Astrocyte (in vitro differentiated cells and primary cell): ENCODE results near the gene GFRA1.

ENCODE experiments used
- CTCF ChIP-seq: IDR thresholded peaks from 2 replicates; pipeline ENCODE4 v1.5.1; 2011; ENCODE audit warnings: low read depth, mild to moderate bottlenecking, inconsistent platforms, low read length, moderate library complexity; ENCODE audit not compliant: insufficient read depth
- EZH2 ChIP-seq: IDR thresholded peaks from 2 replicates; pipeline ENCODE4 v1.6.1; 2012; ENCODE audit warnings: mild to moderate bottlenecking, low read length, inconsistent platforms; ENCODE audit not compliant: insufficient read depth

GRCh38 chr10:116039612-116040011, 233.4 kb downstream of the GFRA1 start:
- TF ChIP-seq EZH2 (no peak), CTCF (no peak)
